M059J (cell line): ENCODE results near the gene EXOC6. TPM values are rescaled to one million over a fixed set of nuclear protein-coding genes. Genes with fewer than 3 reads are reported as not detected.
A peak's percentile ranks its signal among the peaks of the same experiment; 100 is the strongest.

ENCODE experiments used
- DNase-seq: peaks from one replicate; pipeline ENCODE4 v3.0.0-alpha.2; 2012; ENCODE audit warnings: low read depth
- total RNA-seq: library from RNA; depleted of rRNA; stranded (reverse); fragments of >200 nt; shearing (Covaris generic); gene quantifications from 2 replicates; pipeline ENCODE4 v1.2.3, GENCODE V29; 2014

Gene EXOC6
- total RNA-seq, 1 experiment from 2014 or later = 12.6 TPM

GRCh38 chr10:93023013-93023650, 174.8 kb downstream of the EXOC6 start:
- no peak for DNase-seq

GRCh38 chr10:93026072-93026471, 177.8 kb downstream of the EXOC6 start:
- no peak for DNase-seq

GRCh38 chr10:93027508-93027907, 179.2 kb downstream of the EXOC6 start:
- DNase-seq = no peak

GRCh38 chr10:93028883-93029282, 180.6 kb downstream of the EXOC6 start:
- DNase-seq = peak; percentile 67

GRCh38 chr10:93030409-93030808, 182.1 kb downstream of the EXOC6 start:
- peak; percentile 74 for DNase-seq

GRCh38 chr10:93032105-93032808, 183.9 kb downstream of the EXOC6 start:
- no peak for DNase-seq

- no peak for DNase-seq
These were observed 184.5 kb downstream of the EXOC6 start for GRCh38 chr10:93032809-93033137.

GRCh38 chr10:93034426-93034825, 186.1 kb downstream of the EXOC6 start:
- DNase-seq = no peak

- DNase-seq = no peak
These were observed 190.8 kb downstream of the EXOC6 start for GRCh38 chr10:93039110-93039509.

- DNase-seq = peak; percentile 41
These were observed 191.4 kb downstream of the EXOC6 start for GRCh38 chr10:93039721-93040120.

GRCh38 chr10:93054486-93054885, 206.2 kb downstream of the EXOC6 start:
- no peak for DNase-seq

- DNase-seq = no peak
These were observed 209.8 kb downstream of the EXOC6 start for GRCh38 chr10:93058139-93058538.

- no peak for DNase-seq
These were observed 211.9 kb downstream of the EXOC6 start, which contains the start of gene CYP26C1 for GRCh38 chr10:93059975-93060886. Gene CYP26C1, plus strand, starts transcription at chr10:93060798. Its CDS starts 466 bp downstream, at chr10:93061264.

GRCh38 chr10:93060887-93061593, 212.7 kb downstream of the EXOC6 start:
- no peak for DNase-seq

- no peak for DNase-seq
These were observed 213.5 kb downstream of the EXOC6 start for GRCh38 chr10:93061594-93062513.

- DNase-seq = no peak
These were observed 214.3 kb downstream of the EXOC6 start for GRCh38 chr10:93062514-93063143.

GRCh38 chr10:93063144-93063976, 215.0 kb downstream of the EXOC6 start:
- DNase-seq = no peak

GRCh38 chr10:93063977-93064660, 215.8 kb downstream of the EXOC6 start:
- no peak for DNase-seq
